Measurements from ENCODE around the gene CTCFL.
"Not testable (repeated sequence)": the region's sequence is repeated elsewhere in the genome, so short reads cannot be mapped to it uniquely, and the experiment has no call there.

Gene CTCFL

DNA sequence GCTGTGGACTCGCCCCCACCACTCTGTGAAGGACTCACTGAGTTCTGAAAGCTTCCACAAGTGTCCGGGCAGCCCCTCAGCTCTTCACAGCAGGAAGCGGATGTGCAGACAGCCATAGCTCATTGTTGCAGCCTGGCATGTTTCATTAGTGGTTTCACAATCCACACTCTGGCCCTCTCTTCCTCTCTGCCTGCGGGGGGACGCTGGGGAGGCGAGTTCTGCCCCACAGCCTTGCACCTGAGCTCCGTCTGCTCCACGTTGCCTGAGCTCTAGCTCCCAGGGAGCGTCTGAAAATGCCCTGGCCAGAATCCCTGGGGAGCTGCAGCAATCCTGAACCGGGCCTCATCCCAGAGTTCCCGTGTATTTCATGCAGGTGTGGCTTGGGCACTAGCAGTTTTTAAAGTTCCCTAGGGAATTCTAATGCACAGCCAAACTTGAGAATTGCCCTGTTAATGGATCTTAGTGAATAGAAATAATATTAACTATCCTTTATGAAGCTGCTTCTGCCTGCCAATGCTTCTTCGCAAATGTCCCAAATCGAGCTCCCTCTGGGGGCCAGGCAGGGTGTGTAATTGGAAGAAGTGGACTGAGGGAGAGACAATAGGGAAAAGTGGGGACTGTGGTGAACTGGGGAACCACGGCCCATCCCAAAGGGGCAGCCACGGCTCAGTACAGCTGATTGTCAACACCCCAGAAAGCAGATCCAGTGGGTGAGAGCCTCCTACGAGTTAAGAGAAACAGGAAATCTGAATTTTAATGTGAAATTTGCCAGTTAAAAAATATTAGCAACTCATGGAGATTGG, 51.5 kb downstream of the CTCFL start:
- H4K8ac ChIP-seq (ENCODE audit: low read depth, low read length) = peak overlapping the region; percentile 4
- H3K79me2 ChIP-seq (ENCODE audit: control insufficient read depth, insufficient read depth, low read length, poor library complexity) = peaks cover 4% of the 10 kb centered on the region
- peak overlapping the region; percentile 21 for H2BK5ac ChIP-seq (ENCODE audit: low read depth, low read length, poor library complexity)
- no peak overlapping the region for H3K23ac ChIP-seq (ENCODE audit: low read length)
- H3K4me3 ChIP-seq (ENCODE audit: low read depth, low read length) = no peak overlapping the region
- H2BK120ac ChIP-seq (ENCODE audit: insufficient read depth, low read length, poor library complexity) = peak overlapping the region; percentile 44
- H4K12ac ChIP-seq (ENCODE audit: low read depth, low read length) = no peak overlapping the region
- H3K9me3 ChIP-seq (ENCODE audit: insufficient read depth, low read depth, low read length) = no peaks in the 10 kb centered on the region
- H3K9ac ChIP-seq (ENCODE audit: low read length) = no peak overlapping the region
- H3K36me3 ChIP-seq (ENCODE audit: control insufficient read depth in 1 of 2, insufficient read depth in 2 of 2, low read length in 2 of 2) = no peaks in the 10 kb centered on the region
- no CpG with 5 or more reads among the region's 16 CpGs for WGBS (ENCODE audit: extremely low coverage, insufficient coverage, insufficient read length)
- no peak overlapping the region for H2AFZ ChIP-seq (ENCODE audit: insufficient read depth, low read length, poor library complexity)
- H3K4me2 ChIP-seq (ENCODE audit: low read length) = no peak overlapping the region
- H3K4ac ChIP-seq (ENCODE audit: low read depth, low read length) = no peak overlapping the region
- peak in 1 of 2 donors; percentile 1 for DNase-seq
- H2BK12ac ChIP-seq (ENCODE audit: low read length) = peak overlapping the region; percentile 80
- peak overlapping the region; percentile 45 for H2AK5ac ChIP-seq (ENCODE audit: low read length)
- no peaks in the 10 kb centered on the region for H3K27me3 ChIP-seq (ENCODE audit: insufficient read depth, low read length)
- H3K4me1 ChIP-seq (ENCODE audit: control insufficient read depth in 1 of 2, insufficient read depth in 2 of 2, low read length in 2 of 2) = peaks cover 32 to 33% of the 10 kb centered on the region in 2 experiments
- peaks cover 33% of the 10 kb centered on the region for H3K79me1 ChIP-seq (ENCODE audit: low read length)
- H3K18ac ChIP-seq (ENCODE audit: low read length) = no peak overlapping the region
- H4K91ac ChIP-seq (ENCODE audit: low read depth, low read length) = peak overlapping the region; percentile 55
- peak overlapping the region; percentile 46 for H3K14ac ChIP-seq (ENCODE audit: low read length)
- H3K27ac ChIP-seq (ENCODE audit: low read depth, low read length) = no peak overlapping the region

DNA sequence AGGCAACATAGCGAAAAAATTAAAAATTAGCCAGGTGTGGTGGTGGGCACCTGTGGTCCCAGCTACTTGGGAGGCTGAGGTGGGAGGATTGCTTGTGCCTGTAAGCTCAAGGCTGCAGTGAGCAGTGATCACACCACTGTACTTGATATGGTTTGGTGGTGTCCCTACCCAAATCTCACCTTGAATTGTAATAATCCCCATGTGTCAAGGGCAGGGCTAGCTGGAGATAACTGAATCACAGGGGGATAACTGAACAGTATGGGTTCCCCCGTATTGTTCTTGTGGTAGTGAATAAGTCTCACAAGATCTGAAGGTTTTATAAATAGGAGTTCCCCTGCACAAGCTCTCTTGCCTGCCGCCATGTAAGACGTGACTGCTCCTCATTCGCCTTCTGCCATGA, 52.5 kb downstream of the CTCFL start:
- not testable (repeated sequence) for H3K27ac ChIP-seq (ENCODE audit: low read depth, low read length)

DNA sequence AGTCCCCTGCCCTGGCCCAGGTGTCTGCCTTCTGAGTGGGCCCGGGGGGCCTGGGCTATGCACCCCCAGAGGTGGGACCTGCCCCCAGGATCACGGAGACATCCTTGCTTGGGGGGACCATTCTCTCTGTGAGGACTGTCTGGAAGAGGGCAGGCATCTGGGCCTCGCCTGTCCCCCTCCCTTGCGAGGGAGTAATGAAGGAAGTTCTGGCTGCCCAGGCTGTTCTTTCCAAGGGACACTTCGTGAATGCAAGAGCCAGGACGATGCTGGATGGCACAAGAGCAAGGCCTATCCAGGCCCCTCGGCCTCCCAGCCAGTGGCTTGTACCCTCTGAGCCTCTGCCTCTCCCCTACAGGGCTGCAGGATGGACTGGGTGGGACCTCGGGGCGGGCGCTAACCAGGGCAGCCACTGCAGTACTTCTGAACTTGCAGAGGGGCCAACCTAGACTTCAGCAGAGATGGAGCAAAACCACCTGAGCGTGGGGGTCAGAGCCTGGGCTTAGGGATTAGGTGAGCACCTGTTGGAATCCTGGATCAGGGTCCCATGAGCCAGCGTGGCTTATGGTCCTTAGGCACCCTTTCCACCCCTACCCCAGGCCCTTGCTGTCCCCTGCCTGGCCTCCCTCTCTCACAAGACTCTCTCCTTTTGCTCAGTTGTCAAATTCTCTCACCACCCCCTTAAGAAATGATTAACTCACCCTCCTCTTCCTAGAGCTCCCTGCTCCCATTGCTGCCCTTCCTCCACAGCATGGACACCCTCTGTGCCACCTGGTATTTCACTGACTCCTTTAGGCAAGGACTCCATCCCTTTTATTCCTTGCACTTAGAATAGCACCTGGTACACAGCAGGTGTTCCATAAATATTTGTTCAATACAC, 53.2 kb downstream of the CTCFL start:
- no peak overlapping the region for H3K4me2 ChIP-seq (ENCODE audit: low read length)
- WGBS (ENCODE audit: extremely low coverage, insufficient coverage, insufficient read length) = no CpG with 5 or more reads among the region's 12 CpGs

More for the DNA sequence above, 52.5 kb downstream of the CTCFL start:
- H3K36me3 ChIP-seq (ENCODE audit: control insufficient read depth in 1 of 2, insufficient read depth in 2 of 2, low read length in 2 of 2); H4K8ac ChIP-seq (ENCODE audit: low read depth, low read length); H3K27me3 ChIP-seq (ENCODE audit: insufficient read depth, low read length); H3K79me2 ChIP-seq (ENCODE audit: control insufficient read depth, insufficient read depth, low read length, poor library complexity); H4K91ac ChIP-seq (ENCODE audit: low read depth, low read length); H2BK5ac ChIP-seq (ENCODE audit: low read depth, low read length, poor library complexity); H3K4me3 ChIP-seq (ENCODE audit: low read depth, low read length); H2BK120ac ChIP-seq (ENCODE audit: insufficient read depth, low read length, poor library complexity); H3K4ac ChIP-seq (ENCODE audit: low read depth, low read length); H4K12ac ChIP-seq (ENCODE audit: low read depth, low read length); H2AK5ac ChIP-seq (ENCODE audit: low read length); H3K23ac ChIP-seq (ENCODE audit: low read length); H3K18ac ChIP-seq (ENCODE audit: low read length); H3K9me3 ChIP-seq (ENCODE audit: insufficient read depth, low read depth, low read length); H2BK12ac ChIP-seq (ENCODE audit: low read length); H3K14ac ChIP-seq (ENCODE audit: low read length); DNase-seq; H3K4me2 ChIP-seq (ENCODE audit: low read length); H2AFZ ChIP-seq (ENCODE audit: insufficient read depth, low read length, poor library complexity); H3K9ac ChIP-seq (ENCODE audit: low read length): not testable (repeated sequence)
- peaks cover 32 to 36% of the 10 kb centered on the region in 2 experiments for H3K4me1 ChIP-seq (ENCODE audit: control insufficient read depth in 1 of 2, insufficient read depth in 2 of 2, low read length in 2 of 2)
- H3K79me1 ChIP-seq (ENCODE audit: low read length) = peaks cover 37% of the 10 kb centered on the region
- no CpG with 5 or more reads among the region's 5 CpGs for WGBS (ENCODE audit: extremely low coverage, insufficient coverage, insufficient read length)

DNA sequence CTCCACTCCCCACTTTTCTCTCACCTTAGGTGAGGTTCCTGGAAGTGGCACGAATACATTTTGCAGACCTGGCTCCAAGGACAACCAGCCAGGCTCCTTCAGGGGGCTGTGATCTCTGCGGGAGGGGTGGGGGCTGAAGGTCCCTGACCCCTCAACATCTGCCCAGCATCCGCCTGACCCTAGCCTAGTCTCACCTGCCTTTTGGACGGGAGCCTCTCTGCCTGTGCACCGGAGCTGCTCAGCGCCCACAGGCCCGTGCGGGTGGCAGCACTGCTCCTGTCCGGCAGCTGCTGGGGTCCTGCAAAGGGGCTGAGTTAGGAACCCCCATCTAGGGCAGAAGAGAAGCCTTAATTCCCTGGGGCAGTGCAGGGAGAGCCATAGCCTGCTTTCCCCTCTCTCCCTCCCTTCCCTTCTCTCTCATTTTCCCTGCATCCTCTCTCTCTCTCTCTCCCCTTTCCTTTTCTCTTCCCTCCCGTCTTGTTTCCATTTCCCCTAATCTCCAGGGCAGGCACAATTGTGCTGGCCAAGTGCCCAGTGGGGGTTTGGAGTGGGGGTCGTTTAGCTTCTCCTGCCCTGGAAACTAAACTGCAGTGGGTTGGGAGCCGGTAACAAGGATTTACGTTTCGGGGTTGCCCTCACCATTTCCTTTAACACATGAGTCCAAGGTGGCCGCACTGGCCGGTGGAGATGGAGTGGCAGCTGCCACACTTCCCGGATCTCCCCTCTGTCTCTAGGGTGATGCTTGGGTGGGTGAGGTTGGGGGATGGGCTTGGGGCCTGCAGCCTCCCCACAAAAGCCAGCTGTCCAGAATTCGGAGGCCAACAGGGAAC, 54.1 kb downstream of the CTCFL start:
- Histone ChIP-seq H3K9me3 (ENCODE audit: insufficient read depth, low read depth, low read length) (no peaks in the 10 kb centered on the region), H3K4me1 (ENCODE audit: control insufficient read depth in 1 of 2, insufficient read depth in 2 of 2, low read length in 2 of 2) (peaks cover 32 to 36% of the 10 kb centered on the region in 2 experiments), H3K27me3 (ENCODE audit: insufficient read depth, low read length) (no peaks in the 10 kb centered on the region), H3K79me1 (ENCODE audit: low read length) (peaks cover 37% of the 10 kb centered on the region), H4K12ac (ENCODE audit: low read depth, low read length) (peak overlapping the region; percentile 23), H3K18ac (ENCODE audit: low read length) (peak overlapping the region; percentile 79), H3K14ac (ENCODE audit: low read length) (peak overlapping the region; percentile 90), H3K36me3 (ENCODE audit: control insufficient read depth in 1 of 2, insufficient read depth in 2 of 2, low read length in 2 of 2) (no peaks in the 10 kb centered on the region), H2BK12ac (ENCODE audit: low read length) (peak overlapping the region; percentile 95), H4K8ac (ENCODE audit: low read depth, low read length) (peak overlapping the region; percentile 74), H3K27ac (ENCODE audit: low read depth, low read length) (peak overlapping the region; percentile 95), H3K4me3 (ENCODE audit: low read depth, low read length) (no peak overlapping the region), H3K4ac (ENCODE audit: low read depth, low read length) (peak overlapping the region; percentile 67), H3K9ac (ENCODE audit: low read length) (no peak overlapping the region), H2AK5ac (ENCODE audit: low read length) (peak overlapping the region; percentile 93), H2AFZ (ENCODE audit: insufficient read depth, low read length, poor library complexity) (peak overlapping the region; percentile 13), H3K4me2 (ENCODE audit: low read length) (peak overlapping the region; percentile 28), H3K79me2 (ENCODE audit: control insufficient read depth, insufficient read depth, low read length, poor library complexity) (peaks cover 4% of the 10 kb centered on the region), H4K91ac (ENCODE audit: low read depth, low read length) (peak overlapping the region; percentile 89), H2BK5ac (ENCODE audit: low read depth, low read length, poor library complexity) (peak overlapping the region; percentile 91), H3K23ac (ENCODE audit: low read length) (no peak overlapping the region), H2BK120ac (ENCODE audit: insufficient read depth, low read length, poor library complexity) (peak overlapping the region; percentile 98)
- DNase-seq = no peak
- no CpG with 5 or more reads among the region's 18 CpGs for WGBS (ENCODE audit: extremely low coverage, insufficient coverage, insufficient read length)

More for the DNA sequence above, 53.2 kb downstream of the CTCFL start:
- Histone ChIP-seq H3K27me3 (ENCODE audit: insufficient read depth, low read length) (no peaks in the 10 kb centered on the region), H2BK5ac (ENCODE audit: low read depth, low read length, poor library complexity) (peak overlapping the region; percentile 91), H3K79me1 (ENCODE audit: low read length) (peaks cover 37% of the 10 kb centered on the region), H2AFZ (ENCODE audit: insufficient read depth, low read length, poor library complexity) (no peak overlapping the region), H3K18ac (ENCODE audit: low read length) (peak overlapping the region; percentile 79), H3K14ac (ENCODE audit: low read length) (peak overlapping the region; percentile 90), H3K4me1 (ENCODE audit: control insufficient read depth in 1 of 2, insufficient read depth in 2 of 2, low read length in 2 of 2) (peaks cover 32 to 36% of the 10 kb centered on the region in 2 experiments), H2BK120ac (ENCODE audit: insufficient read depth, low read length, poor library complexity) (peak overlapping the region; percentile 98), H3K4me3 (ENCODE audit: low read depth, low read length) (no peak overlapping the region), H3K9me3 (ENCODE audit: insufficient read depth, low read depth, low read length) (no peaks in the 10 kb centered on the region), H2AK5ac (ENCODE audit: low read length) (peak overlapping the region; percentile 50), H3K79me2 (ENCODE audit: control insufficient read depth, insufficient read depth, low read length, poor library complexity) (peaks cover 4% of the 10 kb centered on the region), H3K9ac (ENCODE audit: low read length) (no peak overlapping the region), H3K23ac (ENCODE audit: low read length) (no peak overlapping the region), H3K36me3 (ENCODE audit: control insufficient read depth in 1 of 2, insufficient read depth in 2 of 2, low read length in 2 of 2) (no peaks in the 10 kb centered on the region), H4K91ac (ENCODE audit: low read depth, low read length) (peak overlapping the region; percentile 89), H4K12ac (ENCODE audit: low read depth, low read length) (no peak overlapping the region), H3K4ac (ENCODE audit: low read depth, low read length) (no peak overlapping the region), H3K27ac (ENCODE audit: low read depth, low read length) (peak overlapping the region; percentile 95), H2BK12ac (ENCODE audit: low read length) (peak overlapping the region; percentile 95), H4K8ac (ENCODE audit: low read depth, low read length) (peak overlapping the region; percentile 74)
- no peak for DNase-seq

All from trophoblast cell (in vitro differentiated cells and primary cell).